A172 (cell line): ENCODE results near the gene CTSL. TPM values are rescaled to one million over a fixed set of nuclear protein-coding genes. Genes with fewer than 3 reads are reported as not detected.

ENCODE experiments used
- DNase-seq: peaks from one replicate; pipeline ENCODE4 v3.0.0-alpha.2; 2015; ENCODE audit warnings: low spot score
- total RNA-seq: library from RNA; depleted of rRNA; stranded (reverse); fragments of >200 nt; shearing (Covaris generic); gene quantifications from 2 replicates; pipeline ENCODE4 v1.2.3, GENCODE V29; 2014

Gene CTSL
- total RNA-seq, 1 experiment from 2014 or later = 350 TPM

DNA sequence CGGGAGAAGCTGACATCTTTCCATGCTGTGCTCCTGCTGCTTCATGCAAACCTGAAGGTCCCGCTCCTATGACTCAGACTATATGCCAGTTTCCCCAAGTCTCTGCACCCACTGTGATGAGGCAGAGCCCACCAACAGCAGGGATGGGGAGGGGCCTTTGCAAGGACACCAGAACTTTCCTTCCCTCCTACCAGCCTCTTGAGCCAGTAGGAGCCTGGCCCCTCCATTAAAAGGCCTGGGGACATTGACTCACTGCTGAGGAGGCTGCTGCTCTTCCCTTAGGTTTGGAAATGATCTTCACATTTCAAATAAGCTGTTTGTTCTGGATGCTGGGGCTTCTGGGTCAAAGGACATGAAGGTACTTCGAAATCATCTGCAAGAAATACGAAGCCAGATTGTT, 26.1 kb upstream of the CTSL start:
- no peak for DNase-seq

DNA sequence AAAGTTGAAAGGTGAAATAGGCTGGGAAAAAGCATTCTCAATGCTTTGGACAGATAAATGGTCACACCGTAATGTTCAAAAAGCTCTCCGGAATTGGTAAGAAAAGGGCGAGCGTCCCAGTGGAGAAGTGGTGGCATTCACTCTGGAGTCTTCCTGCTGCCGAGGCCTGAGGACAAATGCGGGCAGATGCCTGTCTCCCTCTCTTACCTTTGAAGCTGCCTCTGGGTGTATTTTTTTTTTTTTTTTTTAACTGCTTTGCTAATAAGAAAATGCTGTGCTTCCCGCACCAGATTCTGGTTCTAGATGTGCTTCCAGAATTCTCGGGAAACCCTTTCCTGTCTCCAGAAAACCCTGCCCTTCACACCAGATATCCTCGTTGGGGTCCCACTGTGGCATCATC, 24.4 kb upstream of the CTSL start:
- no peak for DNase-seq

DNA sequence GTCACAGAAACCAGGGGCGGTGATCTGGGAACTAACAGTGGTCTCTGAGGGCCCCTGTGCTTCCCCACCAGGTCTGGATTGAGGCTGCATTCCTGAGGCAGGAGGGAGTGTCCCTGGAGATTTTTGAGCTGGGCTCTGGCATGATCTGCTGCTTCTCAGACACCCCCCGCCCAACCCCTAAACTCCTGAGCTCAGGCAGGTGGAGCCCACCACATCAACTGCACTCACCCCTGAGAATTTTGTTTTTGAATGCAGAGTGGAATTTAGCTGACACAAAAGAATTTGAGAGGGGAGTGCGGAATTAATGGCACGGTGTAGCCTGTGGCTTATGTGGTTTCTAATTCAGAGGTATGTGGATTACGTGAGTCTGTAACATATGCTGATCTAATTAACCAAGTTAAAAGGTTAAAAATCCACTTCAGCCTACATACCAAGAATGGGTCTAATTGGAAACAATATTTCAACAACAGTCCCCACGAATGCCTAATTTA, 23.9 kb upstream of the CTSL start:
- peak; percentile 49 for DNase-seq

DNA sequence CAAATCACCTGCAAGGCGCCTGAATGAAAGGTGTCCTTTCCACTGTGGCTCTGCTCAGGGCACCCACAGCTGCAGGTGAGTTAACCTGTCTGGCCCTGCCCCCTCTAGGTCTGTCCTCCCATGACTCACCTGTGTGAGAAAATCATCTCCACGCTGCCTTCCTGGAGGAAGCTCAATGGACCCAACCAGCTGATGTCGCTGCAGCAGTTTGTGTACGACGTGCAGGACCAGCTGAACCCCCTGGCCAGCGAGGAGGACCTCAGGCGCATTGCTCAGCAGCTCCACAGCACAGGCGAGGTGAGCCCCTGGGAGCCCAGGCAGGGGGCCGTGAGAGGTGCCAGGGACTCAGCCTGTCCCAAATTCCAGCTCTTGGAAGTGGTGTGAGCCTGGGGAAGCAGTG, 23.0 kb upstream of the CTSL start:
- DNase-seq = no peak

DNA sequence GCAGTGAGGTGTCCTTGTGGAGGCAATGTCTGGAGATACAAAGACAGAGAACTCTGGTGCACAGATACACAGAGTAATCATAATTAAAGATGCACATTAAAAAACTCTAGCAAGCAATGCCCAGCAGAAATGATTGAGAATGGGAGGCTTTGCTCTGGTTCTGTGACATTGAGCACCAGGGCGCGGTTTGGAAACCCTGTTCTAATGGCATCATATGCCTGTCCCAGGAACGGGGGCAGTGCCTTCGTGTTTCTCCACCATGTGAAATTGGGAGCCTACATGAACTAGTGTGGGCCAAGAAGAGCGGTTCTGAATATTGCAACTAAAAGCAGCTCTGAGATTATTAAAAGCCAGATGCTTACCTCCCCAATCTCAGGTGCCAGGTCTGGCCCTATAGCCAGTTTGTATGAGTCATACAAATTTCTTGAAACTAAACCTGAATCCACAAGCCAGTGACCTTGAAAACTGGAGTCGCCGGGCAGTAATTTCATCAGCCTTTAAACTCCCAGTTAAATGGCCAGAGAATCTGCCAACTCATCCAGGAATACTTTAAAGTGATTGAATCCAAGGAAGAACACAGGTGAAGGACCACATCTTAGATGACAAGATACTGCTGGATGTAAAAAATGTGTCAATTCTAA, 22.2 kb upstream of the CTSL start:
- peak; percentile 18 for DNase-seq

DNA sequence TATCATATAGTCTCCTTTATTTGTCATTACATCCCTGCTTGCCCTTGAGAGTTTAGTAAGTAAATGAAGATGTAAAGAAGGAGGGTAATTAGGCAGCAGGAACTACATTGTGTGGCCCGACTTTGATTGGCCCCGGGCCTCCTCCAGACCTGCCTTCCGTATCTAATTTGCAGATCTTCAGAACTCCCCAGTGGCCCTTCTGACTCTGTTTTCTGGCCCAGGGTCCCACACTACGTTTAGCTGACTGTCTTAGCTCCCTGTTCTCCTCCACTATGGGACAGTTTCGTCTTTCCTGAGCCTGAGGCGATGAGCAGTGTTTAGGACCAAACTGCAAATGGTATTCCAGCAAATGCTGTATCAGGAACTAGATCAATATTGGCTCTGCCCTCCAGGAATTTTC, 21.6 kb upstream of the CTSL start:
- no peak for DNase-seq

DNA sequence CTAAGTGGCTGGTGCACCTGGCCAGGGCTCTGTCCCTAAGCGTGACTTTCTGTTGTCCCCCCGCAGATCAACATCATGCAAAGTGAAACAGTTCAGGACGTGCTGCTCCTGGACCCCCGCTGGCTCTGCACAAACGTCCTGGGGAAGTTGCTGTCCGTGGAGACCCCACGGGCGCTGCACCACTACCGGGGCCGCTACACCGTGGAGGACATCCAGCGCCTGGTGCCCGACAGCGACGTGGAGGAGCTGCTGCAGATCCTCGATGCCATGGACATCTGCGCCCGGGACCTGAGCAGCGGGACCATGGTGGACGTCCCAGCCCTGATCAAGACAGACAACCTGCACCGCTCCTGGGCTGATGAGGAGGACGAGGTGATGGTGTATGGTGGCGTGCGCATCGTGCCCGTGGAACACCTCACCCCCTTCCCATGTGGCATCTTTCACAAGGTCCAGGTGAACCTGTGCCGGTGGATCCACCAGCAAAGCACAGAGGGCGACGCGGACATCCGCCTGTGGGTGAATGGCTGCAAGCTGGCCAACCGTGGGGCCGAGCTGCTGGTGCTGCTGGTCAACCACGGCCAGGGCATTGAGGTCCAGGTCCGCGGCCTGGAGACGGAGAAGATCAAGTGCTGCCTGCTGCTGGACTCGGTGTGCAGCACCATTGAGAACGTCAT, 19.7 kb upstream of the CTSL start:
- no peak for DNase-seq

DNA sequence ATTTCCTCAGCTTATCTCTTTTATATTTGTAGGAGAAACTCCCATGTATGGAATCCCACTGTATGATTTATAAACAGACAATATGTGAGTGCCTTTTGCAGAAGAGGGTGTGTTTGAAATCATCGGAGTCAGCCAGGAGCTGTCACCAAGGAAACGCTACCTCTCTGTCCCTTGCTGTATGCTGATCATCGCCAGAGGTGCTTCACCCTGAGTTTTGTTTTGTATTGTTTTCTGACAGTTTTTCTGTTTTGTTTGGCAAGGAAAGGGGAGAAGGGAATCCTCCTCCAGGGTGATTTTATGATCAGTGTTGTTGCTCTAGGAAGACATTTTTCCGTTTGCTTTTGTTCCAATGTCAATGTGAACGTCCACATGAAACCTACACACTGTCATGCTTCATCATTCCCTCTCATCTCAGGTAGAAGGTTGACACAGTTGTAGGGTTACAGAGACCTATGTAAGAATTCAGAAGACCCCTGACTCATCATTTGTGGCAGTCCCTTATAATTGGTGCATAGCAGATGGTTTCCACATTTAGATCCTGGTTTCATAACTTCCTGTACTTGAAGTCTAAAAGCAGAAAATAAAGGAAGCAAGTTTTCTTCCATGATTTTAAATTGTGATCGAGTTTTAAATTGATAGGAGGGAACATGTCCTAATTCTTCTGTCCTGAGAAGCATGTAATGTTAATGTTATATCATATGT, 18.0 kb upstream of the CTSL start:
- no peak for DNase-seq

DNA sequence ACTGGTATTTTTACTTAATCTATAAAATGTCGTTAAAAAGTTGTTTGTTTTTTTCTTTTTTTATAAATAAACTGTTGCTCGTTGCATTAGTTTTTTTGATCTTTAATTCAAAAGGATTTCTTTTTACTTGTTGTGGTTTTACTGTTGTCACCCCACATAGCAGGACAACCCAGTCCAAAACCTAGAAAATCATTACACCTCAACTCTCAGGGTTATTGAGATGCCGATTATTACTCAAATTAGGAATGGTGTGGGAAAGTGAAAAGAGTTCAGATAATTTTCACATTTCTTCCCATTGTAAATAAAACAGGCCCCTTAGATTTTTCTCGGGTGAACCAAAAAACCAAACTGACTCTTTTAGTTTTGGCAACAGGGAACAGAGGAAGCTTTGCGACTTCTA, 17.4 kb upstream of the CTSL start:
- no peak for DNase-seq

DNA sequence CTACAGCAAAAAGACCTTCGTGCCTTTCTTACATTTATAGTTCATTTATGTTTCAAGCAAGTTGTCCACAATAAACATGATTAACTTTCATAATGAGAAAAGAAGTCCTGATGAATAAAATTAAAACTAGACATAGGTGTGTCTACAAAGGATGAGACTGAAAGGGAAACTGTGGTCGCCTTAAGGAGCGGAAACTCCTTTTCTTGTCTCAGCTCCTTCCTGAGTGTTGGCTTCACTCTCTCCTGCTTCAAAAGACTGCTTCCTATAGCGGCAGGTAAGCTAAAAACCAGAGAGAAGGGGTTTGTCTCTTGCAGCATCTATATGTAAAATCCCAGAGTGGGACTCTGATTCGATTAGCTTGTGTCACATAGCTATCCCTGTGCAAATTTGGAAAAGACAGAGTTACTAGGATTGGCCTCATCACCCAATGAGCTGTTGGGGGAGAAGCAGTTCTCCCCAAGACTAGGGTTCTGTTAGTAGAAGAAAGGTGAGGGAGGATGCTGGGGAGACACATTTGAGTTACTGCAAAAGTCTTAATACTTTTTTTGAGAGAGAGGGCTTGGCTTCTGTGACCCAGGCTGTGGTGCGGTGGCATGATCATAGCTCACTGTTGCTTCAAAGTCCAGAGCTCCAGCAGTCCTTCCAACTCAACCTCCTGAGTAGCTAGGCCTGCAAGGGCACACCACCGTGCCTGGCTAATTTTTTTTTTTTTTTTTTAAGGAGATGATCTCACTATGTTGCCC, 16.8 kb upstream of the CTSL start:
- no peak for DNase-seq

DNA sequence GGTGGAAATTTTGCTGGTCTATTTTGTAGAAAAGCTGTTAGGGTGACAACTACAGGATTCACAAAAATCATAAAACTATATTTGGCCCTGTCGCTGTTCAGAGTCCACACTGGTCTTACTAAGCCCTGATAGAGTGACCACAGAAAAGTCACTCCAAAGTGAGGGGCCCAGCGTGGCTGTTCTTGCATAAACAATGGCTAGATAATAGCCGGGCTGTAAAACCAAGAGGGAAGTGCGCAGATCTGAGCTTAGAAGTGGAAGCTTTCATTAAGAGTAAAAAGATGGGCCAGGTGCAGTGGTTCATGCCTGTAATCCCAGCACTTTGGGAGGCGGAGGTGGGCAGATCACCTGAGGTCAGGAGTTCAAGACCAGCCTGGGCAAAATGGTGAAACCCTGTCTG, 15.5 kb upstream of the CTSL start:
- no peak for DNase-seq

DNA sequence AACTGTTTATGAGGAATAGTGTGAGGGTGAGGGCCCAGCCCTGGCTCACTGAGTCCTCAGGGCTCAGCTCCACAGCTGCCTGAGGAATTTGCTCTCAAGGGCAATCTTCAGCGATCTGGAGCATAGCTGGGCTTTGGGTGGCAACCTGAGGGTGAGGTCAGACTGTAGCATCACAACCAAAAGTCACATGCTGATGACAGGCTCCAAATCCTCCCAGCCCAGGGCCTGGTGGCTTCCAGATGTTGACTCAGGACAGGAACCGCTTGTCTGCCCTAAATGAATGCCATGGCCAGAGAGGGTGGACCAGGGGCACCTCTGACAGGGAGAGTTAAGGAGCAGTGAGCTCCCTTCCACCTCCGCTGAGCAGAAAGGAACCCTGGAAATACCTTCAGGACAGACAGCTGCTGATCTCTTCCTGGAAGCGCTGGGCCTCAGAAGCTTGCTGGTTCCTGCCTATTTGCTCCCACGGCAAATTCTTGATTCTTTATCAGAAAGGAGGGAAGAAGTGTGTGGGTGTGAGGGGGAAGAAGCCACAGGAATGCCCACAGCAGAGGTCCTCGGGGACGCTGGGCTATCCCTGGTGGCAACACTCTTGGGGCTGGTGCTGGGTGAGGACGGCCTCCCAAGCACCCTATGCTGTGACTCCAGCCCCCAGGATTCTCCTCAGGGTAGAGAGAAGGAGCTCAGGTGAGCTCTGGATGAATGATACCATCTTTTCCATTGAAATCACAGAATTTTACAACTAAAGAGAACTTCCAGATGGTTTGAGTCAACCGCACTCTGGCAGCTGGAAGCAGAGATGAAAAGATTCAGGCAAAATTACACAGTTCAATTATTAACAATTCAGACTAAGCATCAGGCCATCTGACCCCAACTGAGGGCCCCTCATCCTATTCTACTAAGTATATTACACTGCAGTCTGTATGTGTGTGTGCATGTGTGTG, 13.8 kb upstream of the CTSL start:
- DNase-seq = peak; percentile 90

DNA sequence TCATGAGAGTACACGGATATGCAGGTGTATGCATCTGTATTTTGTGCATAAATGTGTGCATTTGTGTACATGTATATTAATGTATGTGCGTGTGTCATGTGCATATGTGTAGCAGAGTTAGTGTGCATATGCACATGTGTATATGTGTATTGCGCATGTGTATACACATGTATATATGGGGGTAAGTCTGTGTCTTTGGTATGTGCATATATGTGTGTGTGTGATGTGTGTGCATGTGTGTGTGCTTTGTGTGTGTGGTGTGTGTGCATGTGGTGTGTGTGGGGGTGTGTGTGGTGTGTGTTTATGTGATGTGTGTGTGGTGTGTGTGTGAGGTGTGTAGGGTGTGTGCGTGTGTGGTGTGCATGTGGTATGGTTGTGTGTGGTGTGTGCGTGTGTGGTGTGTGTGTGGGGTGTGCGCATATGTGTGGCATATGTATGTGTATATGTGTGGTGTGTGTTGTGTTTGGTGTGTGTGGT, 13.1 kb upstream of the CTSL start:
- no peak for DNase-seq

DNA sequence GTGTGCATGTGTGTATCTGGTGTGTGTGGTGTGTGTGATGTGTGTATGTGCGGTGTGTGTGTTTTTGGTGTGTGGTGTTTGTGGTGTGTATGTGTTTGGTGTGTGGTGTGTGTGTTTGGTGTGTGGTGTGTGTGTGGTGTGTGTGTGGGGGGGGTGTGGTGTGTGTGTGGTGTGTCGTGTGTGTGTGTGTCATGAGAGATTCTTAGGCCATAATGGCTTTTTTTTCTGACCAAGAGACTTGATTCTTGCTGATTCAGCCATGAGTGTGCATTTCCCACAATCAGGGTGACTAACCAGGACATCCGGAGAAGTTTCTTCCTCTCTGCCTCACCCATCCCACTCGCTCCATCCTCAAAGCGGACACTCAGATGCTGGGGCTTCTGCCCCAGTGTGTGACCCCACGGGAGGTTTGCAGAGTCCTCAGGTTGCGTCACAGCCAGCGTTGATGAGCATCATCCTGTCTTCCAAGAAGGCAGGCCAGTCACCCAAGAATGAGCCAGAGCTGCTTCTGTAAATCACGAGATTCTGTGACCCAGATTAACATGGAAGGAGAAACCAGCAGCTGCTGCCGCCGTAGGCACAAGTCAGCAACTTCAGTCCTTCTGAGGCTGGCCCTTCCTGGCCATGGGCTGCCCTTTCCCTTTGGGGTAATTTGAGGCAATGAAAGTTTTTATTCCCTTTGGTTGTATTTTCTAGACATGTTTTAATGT, 12.5 kb upstream of the CTSL start:
- peak; percentile 99 for DNase-seq

DNA sequence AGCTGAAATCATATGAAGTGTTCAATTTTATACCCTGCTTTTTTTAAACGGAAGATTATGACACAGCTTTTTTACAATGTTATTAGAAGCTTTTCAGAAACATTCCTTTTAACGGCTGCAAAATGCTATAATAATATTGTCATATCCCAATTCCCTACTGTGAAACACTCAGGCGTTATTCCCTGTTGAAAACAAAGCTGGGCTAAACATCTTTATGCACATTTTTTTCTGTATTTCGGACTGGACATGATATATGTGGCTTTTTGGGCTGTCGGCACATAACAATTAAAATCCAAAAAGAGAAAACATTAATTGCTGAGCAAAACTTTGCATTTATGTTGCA, 12.0 kb upstream of the CTSL start:
- no peak for DNase-seq

DNA sequence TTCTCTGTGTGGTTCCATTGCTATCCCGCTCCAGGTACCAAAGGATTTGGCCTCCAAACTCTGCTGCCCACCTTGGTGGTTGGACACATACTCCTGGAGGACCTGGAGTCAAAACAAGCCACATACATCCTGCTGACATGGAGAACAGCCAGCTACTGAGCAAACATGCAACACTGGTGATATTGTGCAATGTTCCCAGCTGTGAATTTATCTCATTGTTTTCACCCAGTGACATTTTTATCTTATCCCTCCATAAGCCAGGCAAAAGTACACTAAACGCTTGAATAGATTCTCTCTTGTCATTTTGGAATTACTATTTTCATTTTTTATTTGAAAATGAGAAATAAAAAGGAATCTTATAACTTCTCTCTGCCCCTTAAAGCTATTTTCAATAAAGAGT, 11.1 kb upstream of the CTSL start:
- peak; percentile 83 for DNase-seq

DNA sequence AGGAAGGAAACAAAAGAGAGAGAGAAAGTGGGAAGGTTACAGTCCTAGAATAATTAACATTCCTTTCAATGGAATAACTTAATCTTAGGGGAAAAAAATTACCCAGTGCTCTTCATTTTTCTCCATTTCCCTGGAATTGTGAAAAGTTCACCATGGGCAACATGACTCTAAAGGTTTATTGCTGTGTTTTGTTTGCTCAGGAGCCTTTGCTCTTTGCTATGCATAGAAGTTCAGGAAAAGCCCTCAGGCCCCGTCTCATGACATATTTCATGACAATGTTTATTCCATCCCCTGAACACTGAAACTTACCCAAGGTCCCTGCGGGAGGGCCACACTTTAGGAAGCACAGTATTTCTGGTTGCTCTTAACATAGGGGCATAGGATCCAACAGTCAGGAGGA, 9.8 kb upstream of the CTSL start:
- no peak for DNase-seq

DNA sequence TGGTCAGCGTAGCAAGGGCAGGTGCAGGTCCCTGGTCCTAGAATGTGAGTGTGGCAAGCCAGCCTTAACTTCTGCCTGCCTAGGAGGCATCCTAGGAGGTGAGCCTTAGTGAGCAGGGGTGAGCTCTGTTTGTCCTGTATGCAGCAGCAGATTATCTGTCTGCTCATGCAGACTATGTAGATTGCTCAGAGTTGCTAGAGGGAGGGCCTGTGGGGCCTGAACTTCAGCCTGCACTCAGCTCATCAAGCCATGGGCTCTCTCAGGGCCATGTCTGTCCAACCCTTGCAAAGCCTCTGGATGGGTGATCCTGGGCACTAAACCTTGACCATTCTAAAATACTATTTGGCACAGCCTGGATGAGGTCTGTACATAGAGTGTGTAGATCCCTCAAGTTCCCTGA, 8.5 kb upstream of the CTSL start:
- no peak for DNase-seq

DNA sequence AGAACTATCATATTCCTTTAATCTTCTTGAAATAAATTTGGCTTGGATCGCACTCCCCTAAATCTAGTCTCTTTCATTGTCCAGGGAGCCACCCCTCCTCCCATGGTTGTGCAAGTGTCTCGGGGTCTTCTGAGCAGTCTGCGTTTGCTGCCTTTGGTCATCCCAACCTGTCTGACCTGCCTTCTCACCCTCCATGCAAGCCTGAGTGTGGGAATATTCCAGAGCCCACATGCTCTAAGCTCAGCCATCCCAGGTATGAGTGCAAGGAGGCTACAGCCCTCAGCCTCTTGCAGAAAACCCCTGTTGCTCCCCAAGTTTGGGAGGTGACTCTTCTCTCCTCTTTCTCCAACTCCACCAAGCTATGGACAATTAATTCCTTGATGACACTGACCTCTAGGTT, 7.7 kb upstream of the CTSL start:
- DNase-seq = no peak

DNA sequence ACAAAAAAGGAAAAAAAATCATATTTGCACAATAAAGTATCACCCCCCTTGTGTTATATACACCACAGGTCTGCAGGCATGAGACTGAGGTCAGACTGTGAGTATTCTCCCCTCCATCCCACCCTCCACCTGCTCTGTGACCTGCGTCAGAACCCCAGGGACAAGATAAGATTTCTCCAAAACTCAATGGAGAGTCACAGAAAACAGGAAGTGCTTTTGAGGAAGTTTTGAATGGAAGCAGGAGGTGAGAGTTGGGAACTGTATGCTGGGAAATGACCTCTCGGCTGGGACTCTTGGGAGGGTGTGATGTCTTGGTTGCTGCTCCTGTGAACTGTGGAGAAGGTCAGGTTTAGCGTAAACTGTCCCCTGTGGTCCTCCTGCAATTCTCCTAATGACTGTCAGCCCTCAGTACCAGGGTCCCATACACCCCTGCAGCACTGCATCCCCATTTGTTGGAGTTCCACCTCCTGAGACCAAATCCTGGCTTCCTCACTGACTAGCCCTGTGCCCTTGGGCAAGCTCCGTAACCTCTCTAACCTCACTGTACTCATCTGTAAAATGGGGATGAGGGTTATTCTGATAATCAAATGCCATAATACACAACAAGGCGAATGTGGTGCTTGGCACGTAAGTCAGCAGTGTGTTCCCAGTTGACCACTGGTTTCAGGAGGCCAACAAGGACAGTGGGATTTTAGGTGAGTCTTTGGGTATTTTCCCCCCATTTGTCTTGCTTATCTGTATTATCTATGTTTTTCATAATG, 6.9 kb upstream of the CTSL start:
- DNase-seq = no peak
